Gastroesophageal sphincter (tissue), 4 donors: ENCODE results near the gene S1PR1. TPM values are rescaled to one million over a fixed set of nuclear protein-coding genes. Genes with fewer than 3 reads are reported as not detected.

Source experiments
- ATAC-seq: fragments of 150-250 bp; one replicate; pipeline ENCODE4 v1.9.1; 2016; ENCODE audit warnings: mild to moderate bottlenecking, moderate library complexity
- H3K27ac ChIP-seq, 4 donors: fragments of 200-600 bp; sonication (generic) in 3 of 4; 1 replicate in 3 of 4; 2 replicates in 1 of 4; pipeline ENCODE4 v1.5.1; 2016 to 2019
- H3K27me3 ChIP-seq: fragments of 200-600 bp; sonication (generic); one replicate; pipeline ENCODE4 v1.5.1; 2019
- H3K36me3 ChIP-seq, 2 donors: fragments of 200-600 bp; sonication (generic); one replicate each; pipeline ENCODE4 v1.5.1; 2019; ENCODE audit warnings: control low read depth in 1 of 2
- H3K4me1 ChIP-seq, 3 donors: fragments of 200-600 bp; sonication (generic); 1 replicate in 2 of 3; 2 replicates in 1 of 3; pipeline ENCODE4 v1.5.1; 2016 to 2019; ENCODE audit warnings: control low read depth in 2 of 3
- H3K4me3 ChIP-seq, 2 donors: fragments of 200-600 bp; sonication (generic); one replicate each; pipeline ENCODE4 v1.5.1; 2019; ENCODE audit warnings: mild to moderate bottlenecking in 1 of 2, moderate library complexity in 1 of 2
- H3K9me3 ChIP-seq, 3 donors: fragments of 200-600 bp; sonication (generic); one replicate each; pipeline ENCODE4 v1.5.1; 2017 to 2019; ENCODE audit warnings: control low read depth in 2 of 3
- EP300 ChIP-seq: sonication (generic); formaldehyde crosslinking; IDR thresholded peaks from one replicate; pipeline ENCODE4 v1.6.1; 2017; ENCODE audit warnings: antibody characterized with exemption, mild to moderate bottlenecking
- POLR2A ChIP-seq, 2 donors: fragments of 450-650 bp; IDR thresholded peaks; one replicate each; pipeline ENCODE4 v1.6.1; 2017; ENCODE audit warnings: antibody characterized with exemption in 2 of 2, mild to moderate bottlenecking in 2 of 2, moderate library complexity in 1 of 2
- POLR2AphosphoS5 ChIP-seq: sonication (generic); formaldehyde crosslinking; IDR thresholded peaks from one replicate; pipeline ENCODE4 v1.6.1; 2017; ENCODE audit warnings: antibody characterized with exemption
- WGBS, 2 donors: methylation state at CpG; one replicate each; pipeline ENCODE4 v1.1.5; 2018; ENCODE audit warnings: low coverage in 1 of 2; 5-methylcytosine and 5-hydroxymethylcytosine counted together
- total RNA-seq, 4 donors: library from RNA; depleted of rRNA; stranded (reverse); fragments of >200 nt; gene quantifications; one replicate each; pipeline ENCODE4 v1.1.0, GENCODE V29; 2016
- TF ChIP-seq, protein P1 (sequence below), 4 experiments: fragments of 200-600 bp in 2 of 4; fragments of 450-650 bp in 2 of 4; sonication (generic) in 1 of 4; IDR thresholded peaks; one replicate each; pipeline ENCODE4 v1.5.1; 2017 to 2019; ENCODE audit warnings: antibody characterized with exemption in 4 of 4, mild to moderate bottlenecking in 2 of 4, moderate library complexity in 2 of 4

The S1PR1 gene
- total RNA-seq, 4 donors from 2014 or later = 13.9 to 73.6 (median 47.8) TPM

GRCh38 chr1:101276818-101277217, 40.0 kb downstream of the S1PR1 start:
- Histone ChIP-seq H3K9me3 (no peaks in the 10 kb centered on the region), H3K27ac (no peak overlapping the region), H3K4me3 (no peak overlapping the region), H3K36me3 (no peaks in the 10 kb centered on the region), H3K27me3 (peaks cover 7% of the 10 kb centered on the region), H3K4me1 (no peaks in the 10 kb centered on the region)
- WGBS, 2 donors = 28 to 61% methylated on average over 6 of the region's 6 CpGs
- no peak for ATAC-seq
- TF ChIP-seq, protein P1, sequence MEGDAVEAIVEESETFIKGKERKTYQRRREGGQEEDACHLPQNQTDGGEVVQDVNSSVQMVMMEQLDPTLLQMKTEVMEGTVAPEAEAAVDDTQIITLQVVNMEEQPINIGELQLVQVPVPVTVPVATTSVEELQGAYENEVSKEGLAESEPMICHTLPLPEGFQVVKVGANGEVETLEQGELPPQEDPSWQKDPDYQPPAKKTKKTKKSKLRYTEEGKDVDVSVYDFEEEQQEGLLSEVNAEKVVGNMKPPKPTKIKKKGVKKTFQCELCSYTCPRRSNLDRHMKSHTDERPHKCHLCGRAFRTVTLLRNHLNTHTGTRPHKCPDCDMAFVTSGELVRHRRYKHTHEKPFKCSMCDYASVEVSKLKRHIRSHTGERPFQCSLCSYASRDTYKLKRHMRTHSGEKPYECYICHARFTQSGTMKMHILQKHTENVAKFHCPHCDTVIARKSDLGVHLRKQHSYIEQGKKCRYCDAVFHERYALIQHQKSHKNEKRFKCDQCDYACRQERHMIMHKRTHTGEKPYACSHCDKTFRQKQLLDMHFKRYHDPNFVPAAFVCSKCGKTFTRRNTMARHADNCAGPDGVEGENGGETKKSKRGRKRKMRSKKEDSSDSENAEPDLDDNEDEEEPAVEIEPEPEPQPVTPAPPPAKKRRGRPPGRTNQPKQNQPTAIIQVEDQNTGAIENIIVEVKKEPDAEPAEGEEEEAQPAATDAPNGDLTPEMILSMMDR (IDR thresholded peaks at IDR 0.05) = no peak
- no peak for TF ChIP-seq POLR2A (IDR thresholded peaks at IDR 0.05)

DNA sequence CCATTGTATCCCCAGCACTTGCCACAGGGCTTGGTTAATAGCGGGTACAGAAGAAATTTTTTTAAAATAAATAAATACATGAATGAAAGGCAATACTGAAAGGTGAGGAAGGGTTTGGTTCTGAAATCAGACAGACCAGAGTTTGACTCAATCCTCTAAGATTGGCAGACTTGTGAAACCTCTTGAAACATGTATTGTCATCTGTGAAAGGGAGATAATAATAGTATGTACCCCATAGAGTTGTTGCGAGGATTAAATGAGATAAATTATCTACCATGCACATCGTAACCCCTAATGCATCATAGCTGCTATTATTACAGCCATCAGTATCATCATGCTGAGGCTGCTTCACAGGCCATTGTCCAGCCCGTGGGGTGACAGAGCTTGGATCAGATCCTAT, 41.4 kb downstream of the S1PR1 start:
- TF ChIP-seq POLR2A (IDR thresholded peaks at IDR 0.05) = no peak
- no peak for TF ChIP-seq EP300
- TF ChIP-seq, protein P1 (IDR thresholded peaks at IDR 0.05) = no peak
- TF ChIP-seq POLR2AphosphoS5 = no peak

DNA sequence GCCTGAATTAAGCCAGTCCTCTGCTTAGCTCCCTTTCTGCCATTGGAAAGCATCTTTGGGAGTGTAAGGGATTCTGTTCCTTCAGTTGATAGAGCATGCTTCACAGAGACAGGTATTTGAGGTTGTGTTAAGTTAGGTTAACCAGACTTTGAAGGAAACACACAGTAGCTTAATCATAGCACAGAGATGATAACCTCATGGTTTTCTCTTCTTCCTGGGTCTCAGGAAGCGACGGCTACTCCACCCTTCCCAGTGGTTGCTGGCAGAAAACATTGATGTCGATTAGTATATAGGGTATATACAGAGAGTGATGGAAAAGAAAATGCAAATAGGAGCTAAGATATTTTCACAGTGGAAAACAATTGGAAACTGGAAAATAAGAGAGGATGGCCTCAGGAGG, 42.0 kb downstream of the S1PR1 start:
- Histone ChIP-seq H3K9me3 (no peaks in the 10 kb centered on the region), H3K27ac (no peak overlapping the region), H3K4me1 (no peaks in the 10 kb centered on the region), H3K4me3 (no peak overlapping the region), H3K36me3 (no peaks in the 10 kb centered on the region), H3K27me3 (peaks cover 7% of the 10 kb centered on the region)
- no peak for TF ChIP-seq POLR2AphosphoS5
- TF ChIP-seq EP300 = no peak
- TF ChIP-seq POLR2A (IDR thresholded peaks at IDR 0.05) = no peak
- TF ChIP-seq, protein P1 (IDR thresholded peaks at IDR 0.05) = no peak
- WGBS, 2 donors = 61 to 69% methylated on average over 2 to 3 of the region's 3 CpGs
- no peak for ATAC-seq

More for the DNA sequence above, 41.4 kb downstream of the S1PR1 start:
- no peak for ATAC-seq
- Histone ChIP-seq H3K4me3 (no peak overlapping the region), H3K27me3 (peaks cover 7% of the 10 kb centered on the region), H3K36me3 (no peaks in the 10 kb centered on the region), H3K4me1 (no peaks in the 10 kb centered on the region), H3K9me3 (no peaks in the 10 kb centered on the region), H3K27ac (no peak overlapping the region)
- 62 to 75% methylated on average over 3 to 4 of the region's 4 CpGs for WGBS, 2 donors

GRCh38 chr1:101280049-101280592, 43.3 kb downstream of the S1PR1 start:
- Histone ChIP-seq H3K27me3 (peaks cover 7% of the 10 kb centered on the region), H3K4me3 (no peak overlapping the region), H3K4me1 (no peaks in the 10 kb centered on the region), H3K36me3 (no peaks in the 10 kb centered on the region), H3K9me3 (no peaks in the 10 kb centered on the region), H3K27ac (no peak overlapping the region)
- no peak for ATAC-seq
- WGBS, 2 donors = 54 to 93% methylated on average over 1 of the region's 1 CpG
- TF ChIP-seq POLR2A (IDR thresholded peaks at IDR 0.05) = no peak
- no peak for TF ChIP-seq POLR2AphosphoS5
- TF ChIP-seq EP300 = no peak
- TF ChIP-seq, protein P1 (IDR thresholded peaks at IDR 0.05) = no peak

DNA sequence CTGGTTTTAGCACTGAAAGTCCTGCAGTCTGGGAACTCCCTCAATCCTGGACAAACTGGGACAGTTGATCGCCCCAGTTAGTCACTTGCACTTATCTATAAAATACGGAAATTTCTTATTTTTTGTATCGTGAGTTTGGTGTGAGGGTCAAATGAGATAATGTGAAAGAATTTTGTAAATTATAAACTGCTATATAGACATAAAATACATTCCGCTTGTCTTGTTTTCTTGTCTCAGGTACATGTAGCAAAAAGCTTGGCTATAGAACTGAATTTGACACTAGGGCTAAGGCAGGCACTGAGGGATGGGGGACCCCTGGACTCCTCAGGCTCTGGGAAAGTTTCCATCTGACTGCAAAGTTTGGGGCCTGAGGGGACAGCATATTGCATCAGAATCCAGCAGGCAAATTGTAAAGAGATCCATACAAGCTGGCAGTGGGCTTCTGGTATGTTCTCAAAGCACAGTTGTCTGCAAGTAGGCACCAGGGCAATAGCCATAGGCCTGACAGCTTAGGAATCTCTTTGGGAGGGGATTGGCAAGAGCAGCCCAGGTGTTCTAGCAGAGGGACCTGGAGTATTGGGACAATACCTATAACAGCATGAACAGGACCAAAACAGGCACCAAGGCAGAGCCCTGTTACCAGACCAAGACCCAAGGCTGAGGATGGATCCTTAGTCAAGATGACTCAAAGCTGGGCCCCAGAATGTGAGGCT, 44.3 kb downstream of the S1PR1 start:
- peaks cover 7% of the 10 kb centered on the region for H3K27me3 ChIP-seq
- 84 to 100% methylated on average over 4 of the region's 4 CpGs for WGBS, 2 donors
- no peak overlapping the region for H3K4me3 ChIP-seq
- no peaks in the 10 kb centered on the region for H3K4me1 ChIP-seq
- TF ChIP-seq POLR2AphosphoS5 = no peak
- TF ChIP-seq POLR2A (IDR thresholded peaks at IDR 0.05) = no peak
- TF ChIP-seq, protein P1 (IDR thresholded peaks at IDR 0.05) = no peak
- no peak for TF ChIP-seq EP300
- H3K27ac ChIP-seq = no peak overlapping the region
- no peaks in the 10 kb centered on the region for H3K9me3 ChIP-seq
- ATAC-seq = no peak
- H3K36me3 ChIP-seq = no peaks in the 10 kb centered on the region
